ENCODE data around the gene ELOVL5.
A peak's percentile ranks its signal among the peaks of the same experiment; 100 is the strongest.

Gene ELOVL5

GRCh38 chr6:53359095-53359842, 10.5 kb upstream of the ELOVL5 start:
- Histone ChIP-seq H3K9ac (ENCODE audit: low read length) (peak overlapping the region; percentile 96), H4K20me1 (ENCODE audit: insufficient read depth, low read length) (no peaks in the 10 kb centered on the region), H3K27me3 (ENCODE audit: low read depth, low read length) (peaks cover 22% of the 10 kb centered on the region), H3K27ac (ENCODE audit: low read length) (peak overlapping the region; percentile 74), H3K4me3 (ENCODE audit: low read length) (peak overlapping the region; percentile 78), H3K9me3 (ENCODE audit: insufficient read depth, low read length) (no peaks in the 10 kb centered on the region), H3K79me2 (ENCODE audit: low read length) (no peaks in the 10 kb centered on the region), H3K36me3 (replicated peaks; ENCODE audit: low read depth, low read length) (no peaks in the 10 kb centered on the region), H2AFZ (ENCODE audit: low read depth, low read length) (peak overlapping the region; percentile 34), H3K4me2 (ENCODE audit: low read length) (peak overlapping the region; percentile 89), H3K4me1 (ENCODE audit: low read length) (peaks cover 21% of the 10 kb centered on the region)
- no peak for TF ChIP-seq CTCF (IDR thresholded peaks at IDR 0.05; ENCODE audit: low read depth, low read length)
- no peak for TF ChIP-seq EZH2phosphoT487 (IDR thresholded peaks at IDR 0.05; ENCODE audit: low read depth)

- H4K20me1 ChIP-seq (ENCODE audit: insufficient read depth, low read length), result no peaks in the 10 kb centered on the region
- H3K4me3 ChIP-seq (ENCODE audit: low read length), result peak overlapping the region; percentile 78
- peak overlapping the region; percentile 89 for H3K4me2 ChIP-seq (ENCODE audit: low read length)
- peak overlapping the region; percentile 74 for H3K27ac ChIP-seq (ENCODE audit: low read length)
- no peaks in the 10 kb centered on the region for H3K9me3 ChIP-seq (ENCODE audit: insufficient read depth, low read length)
- peaks cover 22% of the 10 kb centered on the region for H3K4me1 ChIP-seq (ENCODE audit: low read length)
- no peak for TF ChIP-seq EZH2phosphoT487 (IDR thresholded peaks at IDR 0.05; ENCODE audit: low read depth)
- TF ChIP-seq CTCF (IDR thresholded peaks at IDR 0.05; ENCODE audit: low read depth, low read length), result no peak
- H3K27me3 ChIP-seq (ENCODE audit: low read depth, low read length), result peaks cover 26% of the 10 kb centered on the region
- H3K36me3 ChIP-seq (replicated peaks; ENCODE audit: low read depth, low read length), result no peaks in the 10 kb centered on the region
- H3K9ac ChIP-seq (ENCODE audit: low read length), result peak overlapping the region; percentile 96
- no peaks in the 10 kb centered on the region for H3K79me2 ChIP-seq (ENCODE audit: low read length)
- H2AFZ ChIP-seq (ENCODE audit: low read depth, low read length), result peak overlapping the region; percentile 34
Observed at GRCh38 chr6:53358440-53359094, 9.8 kb upstream of the ELOVL5 start.

GRCh38 chr6:53357576-53358360, 9.0 kb upstream of the ELOVL5 start:
- no peaks in the 10 kb centered on the region for H3K36me3 ChIP-seq (replicated peaks; ENCODE audit: low read depth, low read length)
- H4K20me1 ChIP-seq (ENCODE audit: insufficient read depth, low read length), result no peaks in the 10 kb centered on the region
- no peaks in the 10 kb centered on the region for H3K9me3 ChIP-seq (ENCODE audit: insufficient read depth, low read length)
- H3K4me1 ChIP-seq (ENCODE audit: low read length), result peaks cover 22% of the 10 kb centered on the region
- peak overlapping the region; percentile 78 for H3K4me3 ChIP-seq (ENCODE audit: low read length)
- H3K4me2 ChIP-seq (ENCODE audit: low read length), result peak overlapping the region; percentile 89
- TF ChIP-seq CTCF (IDR thresholded peaks at IDR 0.05; ENCODE audit: low read depth, low read length) (no peak), EZH2phosphoT487 (IDR thresholded peaks at IDR 0.05; ENCODE audit: low read depth) (no peak)
- peaks cover 32% of the 10 kb centered on the region for H3K27me3 ChIP-seq (ENCODE audit: low read depth, low read length)
- H3K79me2 ChIP-seq (ENCODE audit: low read length), result no peaks in the 10 kb centered on the region
- H3K27ac ChIP-seq (ENCODE audit: low read length), result no peak overlapping the region
- peak overlapping the region; percentile 96; the same call in 1 of the 2 replicates for H3K9ac ChIP-seq (ENCODE audit: low read length)
- no peak overlapping the region for H2AFZ ChIP-seq (ENCODE audit: low read depth, low read length)

GRCh38 chr6:53353624-53354023, 4.9 kb upstream of the ELOVL5 start:
- no peak overlapping the region for H3K27ac ChIP-seq (ENCODE audit: low read length)
- H3K4me1 ChIP-seq (ENCODE audit: low read length), result peaks cover 18% of the 10 kb centered on the region
- no peak for TF ChIP-seq EZH2phosphoT487 (IDR thresholded peaks at IDR 0.05; ENCODE audit: low read depth)
- H3K4me3 ChIP-seq (ENCODE audit: low read length), result no peak overlapping the region
- no peaks in the 10 kb centered on the region for H4K20me1 ChIP-seq (ENCODE audit: insufficient read depth, low read length)
- H3K79me2 ChIP-seq (ENCODE audit: low read length), result peaks cover under 1% of the 10 kb centered on the region; the same call in 1 of the 2 replicates
- H3K9ac ChIP-seq (ENCODE audit: low read length), result no peak overlapping the region
- H3K9me3 ChIP-seq (ENCODE audit: insufficient read depth, low read length), result no peaks in the 10 kb centered on the region
- no peaks in the 10 kb centered on the region for H3K36me3 ChIP-seq (replicated peaks; ENCODE audit: low read depth, low read length)
- no peak overlapping the region for H2AFZ ChIP-seq (ENCODE audit: low read depth, low read length)
- H3K27me3 ChIP-seq (ENCODE audit: low read depth, low read length), result peaks cover 51% of the 10 kb centered on the region
- H3K4me2 ChIP-seq (ENCODE audit: low read length), result no peak overlapping the region

Data from OCI-LY3 (cell line).